Smooth muscle cell (in vitro differentiated cells): Measurements from ENCODE around the gene CD79B. TPM values are rescaled to one million over a fixed set of nuclear protein-coding genes. Genes with fewer than 3 reads are reported as not detected.

Experiments
- DNase-seq: peaks from one replicate; lab custom pipeline; 2025; ENCODE audit not compliant: unreplicated experiment; lab: John Stamatoyannopoulos, UW
- H2AFZ ChIP-seq: fragments of 200-600 bp; sonication (generic); 2 replicates; pipeline ENCODE4 v1.6.0; 2016; ENCODE audit warnings: antibody characterized with exemption, low read depth, mild to moderate bottlenecking
- H3F3A ChIP-seq: fragments of 200-600 bp; sonication (generic); 2 replicates; pipeline ENCODE4 v1.6.0; 2017; ENCODE audit warnings: antibody characterized with exemption, low read depth
- H3K27ac ChIP-seq: fragments of 200-600 bp; sonication (generic); 2 replicates; pipeline ENCODE4 v1.5.1; 2016; ENCODE audit warnings: low read depth, mild to moderate bottlenecking
- H3K27me3 ChIP-seq: fragments of 200-600 bp; sonication (generic); 2 replicates; pipeline ENCODE4 v1.6.1; 2016; ENCODE audit warnings: low read depth, mild to moderate bottlenecking
- H3K36me3 ChIP-seq: fragments of 200-600 bp; sonication (generic); 2 replicates; pipeline ENCODE4 v1.5.1; 2016; ENCODE audit warnings: low read depth
- H3K4me1 ChIP-seq: fragments of 200-600 bp; sonication (generic); 2 replicates; pipeline ENCODE4 v1.5.1; 2016; ENCODE audit warnings: low read depth
- H3K4me2 ChIP-seq: fragments of 200-600 bp; sonication (generic); 2 replicates; pipeline ENCODE4 v1.6.0; 2016; ENCODE audit warnings: mild to moderate bottlenecking
- H3K4me3 ChIP-seq: fragments of 200-600 bp; sonication (generic); 2 replicates; pipeline ENCODE4 v1.5.1; 2016; ENCODE audit warnings: mild to moderate bottlenecking
- H3K79me2 ChIP-seq: fragments of 200-600 bp; sonication (generic); 2 replicates; pipeline ENCODE4 v1.6.0; 2016; ENCODE audit warnings: low read depth, mild to moderate bottlenecking
- H3K9ac ChIP-seq: fragments of 200-600 bp; sonication (generic); 2 replicates; pipeline ENCODE4 v1.6.0; 2016; ENCODE audit warnings: low read depth
- H3K9me3 ChIP-seq: fragments of 200-600 bp; sonication (generic); replicated peaks from 2 replicates; pipeline ENCODE4 v1.5.1; 2016; ENCODE audit warnings: low read depth
- H4K20me1 ChIP-seq: fragments of 200-600 bp; sonication (generic); 2 replicates; pipeline ENCODE4 v1.6.0; 2016; ENCODE audit warnings: low read depth
- WGBS: methylation state at CpG from one replicate; pipeline ENCODE4 v1.1.7; 2016; ENCODE audit warnings: low lambda C conversion rate; 5-methylcytosine and 5-hydroxymethylcytosine counted together
- polyA plus RNA-seq: library from polyadenylated mRNA; unstranded; fragments of >200 nt; fragmentation: Nextera tagmentation; extraction: Ambion mirVana; gene quantifications from 2 replicates; pipeline ENCODE4 v1.2.1, GENCODE V29; 2016
- total RNA-seq: library from RNA; depleted of rRNA; stranded (reverse); fragments of >200 nt; gene quantifications from 2 replicates; pipeline ENCODE4 v1.2.3, GENCODE V29; 2014
- TF ChIP-seq, protein P1 (sequence below): fragments of 200-600 bp; sonication (generic); IDR thresholded peaks from 2 replicates; pipeline ENCODE4 v1.5.1; 2017; ENCODE audit warnings: borderline replicate concordance, mild to moderate bottlenecking, antibody characterized with exemption; ENCODE audit not compliant: insufficient read depth, poor library complexity, severe bottlenecking

The CD79B gene
- total and polyA plus RNA-seq, 2 experiments from 2014 or later = not detected

GRCh38 chr17:63950940-63951907 is 19.1 kb upstream of the CD79B start:
- Histone ChIP-seq H3K27ac (no peak overlapping the region), H4K20me1 (no peaks in the 10 kb centered on the region), H3K79me2 (no peaks in the 10 kb centered on the region), H2AFZ (no peak overlapping the region), H3K4me3 (no peak overlapping the region), H3K4me1 (no peaks in the 10 kb centered on the region), H3K4me2 (no peak overlapping the region), H3K27me3 (no peaks in the 10 kb centered on the region), H3K36me3 (no peaks in the 10 kb centered on the region), H3K9me3 (no peaks in the 10 kb centered on the region), H3K9ac (no peak overlapping the region), H3F3A (no peaks in the 10 kb centered on the region)
- TF ChIP-seq, protein P1, sequence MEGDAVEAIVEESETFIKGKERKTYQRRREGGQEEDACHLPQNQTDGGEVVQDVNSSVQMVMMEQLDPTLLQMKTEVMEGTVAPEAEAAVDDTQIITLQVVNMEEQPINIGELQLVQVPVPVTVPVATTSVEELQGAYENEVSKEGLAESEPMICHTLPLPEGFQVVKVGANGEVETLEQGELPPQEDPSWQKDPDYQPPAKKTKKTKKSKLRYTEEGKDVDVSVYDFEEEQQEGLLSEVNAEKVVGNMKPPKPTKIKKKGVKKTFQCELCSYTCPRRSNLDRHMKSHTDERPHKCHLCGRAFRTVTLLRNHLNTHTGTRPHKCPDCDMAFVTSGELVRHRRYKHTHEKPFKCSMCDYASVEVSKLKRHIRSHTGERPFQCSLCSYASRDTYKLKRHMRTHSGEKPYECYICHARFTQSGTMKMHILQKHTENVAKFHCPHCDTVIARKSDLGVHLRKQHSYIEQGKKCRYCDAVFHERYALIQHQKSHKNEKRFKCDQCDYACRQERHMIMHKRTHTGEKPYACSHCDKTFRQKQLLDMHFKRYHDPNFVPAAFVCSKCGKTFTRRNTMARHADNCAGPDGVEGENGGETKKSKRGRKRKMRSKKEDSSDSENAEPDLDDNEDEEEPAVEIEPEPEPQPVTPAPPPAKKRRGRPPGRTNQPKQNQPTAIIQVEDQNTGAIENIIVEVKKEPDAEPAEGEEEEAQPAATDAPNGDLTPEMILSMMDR = peak; percentile 29
- no peak for DNase-seq
- 88% methylated on average over 28 of the region's 29 CpGs for WGBS

DNA sequence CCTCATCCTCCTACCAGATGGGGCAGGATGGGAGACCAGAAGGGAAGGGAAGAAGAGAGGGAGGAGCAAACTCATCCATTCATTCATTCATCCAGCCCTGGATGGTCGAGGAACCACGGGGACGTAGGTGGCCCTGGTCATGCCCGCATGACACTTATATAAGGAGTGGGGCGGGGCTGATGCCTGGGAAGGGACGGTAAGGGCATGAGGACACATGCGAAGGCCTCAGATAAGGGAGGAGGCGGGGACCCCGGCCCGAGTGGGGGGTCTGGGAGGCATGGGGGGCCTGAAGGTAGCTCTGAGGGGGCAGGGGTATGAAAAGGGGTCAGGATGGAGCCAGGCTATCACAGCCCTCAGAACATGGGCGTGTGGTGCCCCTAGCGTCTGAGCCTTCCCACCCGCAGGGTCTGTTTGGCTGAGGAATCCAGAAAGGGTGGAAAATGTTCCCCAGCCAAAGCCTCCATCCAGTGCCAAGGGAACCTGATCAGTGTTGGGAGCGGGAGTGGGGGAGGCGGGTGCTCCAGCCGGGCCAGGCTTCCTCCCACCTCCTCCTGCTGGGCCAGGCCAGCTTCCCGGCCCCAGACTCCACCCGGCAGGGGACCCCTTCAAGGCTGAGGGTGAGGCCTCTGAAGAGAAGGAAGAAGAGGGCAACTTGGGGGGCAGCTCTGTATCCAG is 17.6 kb upstream of the CD79B start:
- Histone ChIP-seq H3K79me2 (no peaks in the 10 kb centered on the region), H3F3A (no peaks in the 10 kb centered on the region), H3K27me3 (no peaks in the 10 kb centered on the region), H3K4me3 (no peak overlapping the region), H3K9ac (no peak overlapping the region), H3K9me3 (no peaks in the 10 kb centered on the region), H3K27ac (no peak overlapping the region), H3K4me2 (no peak overlapping the region), H3K4me1 (no peaks in the 10 kb centered on the region), H3K36me3 (no peaks in the 10 kb centered on the region), H2AFZ (no peak overlapping the region), H4K20me1 (no peaks in the 10 kb centered on the region)
- DNase-seq = no peak
- whole genome bisulfite sequencing = 87% methylated on average over 11 of the region's 18 CpGs
- TF ChIP-seq, protein P1 = no peak

DNA sequence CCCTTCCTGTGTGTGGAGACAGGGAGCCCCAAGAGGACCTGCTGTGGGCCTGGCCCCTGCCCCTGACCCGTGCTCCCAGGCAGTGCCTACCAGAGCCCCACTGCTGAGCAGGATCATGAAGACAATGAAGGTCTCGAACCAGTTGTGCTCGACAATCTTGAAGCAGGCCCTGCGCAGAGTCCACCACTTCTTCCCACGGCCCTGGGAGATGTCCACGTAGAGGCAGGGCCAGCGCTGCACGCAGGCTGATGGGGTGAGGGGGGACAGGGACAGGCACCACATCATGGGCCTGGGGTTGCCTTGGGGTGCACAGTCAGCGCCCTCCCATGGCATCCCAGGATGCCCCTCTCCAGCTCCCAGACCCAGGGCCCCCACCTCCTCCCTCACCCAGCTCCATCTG is 16.4 kb upstream of the CD79B start:
- Histone ChIP-seq H3K4me3 (no peak overlapping the region), H3F3A (no peaks in the 10 kb centered on the region)
- WGBS = 91% methylated on average over 9 of the region's 9 CpGs

More for the DNA sequence above, 16.4 kb upstream of the CD79B start:
- Histone ChIP-seq H2AFZ (no peak overlapping the region), H3K4me2 (no peak overlapping the region), H3K79me2 (no peaks in the 10 kb centered on the region), H3K9ac (no peak overlapping the region), H3K4me1 (no peaks in the 10 kb centered on the region), H3K36me3 (no peaks in the 10 kb centered on the region), H3K27me3 (no peaks in the 10 kb centered on the region), H3K9me3 (no peaks in the 10 kb centered on the region), H4K20me1 (no peaks in the 10 kb centered on the region), H3K27ac (no peak overlapping the region)
- TF ChIP-seq, protein P1 = no peak
- no peak for DNase-seq
